ENCODE data around the gene ANO2. TPM values are rescaled to one million over a fixed set of nuclear protein-coding genes. Genes with fewer than 3 reads are reported as not detected.

The ANO2 gene
- total RNA-seq, 2 donors from 2014 or later: 14.3 to 28.5 TPM

- no peak for TF ChIP-seq CTCF (conservative IDR thresholded peaks at IDR 0.05)
- Histone ChIP-seq H3K27ac (ENCODE audit: low read depth, low read length) (no peak overlapping the region), H3K27me3 (ENCODE audit: control insufficient read depth, insufficient read depth, low read length, poor library complexity, severe bottlenecking) (no peaks in the 10 kb centered on the region), H3K4me3 (ENCODE audit: low read length) (no peak overlapping the region), H3K4me1 (ENCODE audit: control insufficient read depth, insufficient read depth, low read length) (peaks cover 16% of the 10 kb centered on the region), H3K9me3 (ENCODE audit: control insufficient read depth, low read length) (no peaks in the 10 kb centered on the region), H3K36me3 (ENCODE audit: control insufficient read depth, insufficient read depth, low read length) (no peaks in the 10 kb centered on the region), H3K9ac (ENCODE audit: extremely low read depth, low read length, poor library complexity, severe bottlenecking) (no peak overlapping the region)
- no peak for DNase-seq
- Mint-ChIP-seq H3K4me3 (no peak overlapping the region), H3K4me1 (peaks cover 39% of the 10 kb centered on the region), H3K36me3 (ENCODE audit: low read depth) (peaks cover 21% of the 10 kb centered on the region), H3K9me3 (no peaks in the 10 kb centered on the region), H3K27me3 (ENCODE audit: insufficient read depth) (no peaks in the 10 kb centered on the region), H3K27ac (no peak overlapping the region)
- 97 to 98% methylated on average over 5 to 8 of the region's 8 CpGs for WGBS, 2 experiments (ENCODE audit: insufficient coverage in 1 of 2, insufficient read length in 1 of 2)
These were observed 354.7 kb downstream of the ANO2 start for GRCh38 chr12:5590316-5590715.

- WGBS, 2 experiments (ENCODE audit: insufficient coverage in 1 of 2, insufficient read length in 1 of 2): 84 to 88% methylated on average over 4 to 7 of the region's 7 CpGs
- Mint-ChIP-seq H3K4me3 (no peak overlapping the region), H3K4me1 (peaks cover 42% of the 10 kb centered on the region), H3K27ac (no peak overlapping the region), H3K36me3 (ENCODE audit: low read depth) (peaks cover 21% of the 10 kb centered on the region), H3K9me3 (no peaks in the 10 kb centered on the region), H3K27me3 (ENCODE audit: insufficient read depth) (no peaks in the 10 kb centered on the region)
- Histone ChIP-seq H3K9ac (ENCODE audit: extremely low read depth, low read length, poor library complexity, severe bottlenecking) (no peak overlapping the region), H3K27me3 (ENCODE audit: control insufficient read depth, insufficient read depth, low read length, poor library complexity, severe bottlenecking) (no peaks in the 10 kb centered on the region), H3K4me3 (ENCODE audit: low read length) (no peak overlapping the region), H3K4me1 (ENCODE audit: control insufficient read depth, insufficient read depth, low read length) (peaks cover 16% of the 10 kb centered on the region), H3K27ac (ENCODE audit: low read depth, low read length) (no peak overlapping the region), H3K9me3 (ENCODE audit: control insufficient read depth, low read length) (no peaks in the 10 kb centered on the region), H3K36me3 (ENCODE audit: control insufficient read depth, insufficient read depth, low read length) (no peaks in the 10 kb centered on the region)
- no peak for DNase-seq
- no peak for TF ChIP-seq CTCF (conservative IDR thresholded peaks at IDR 0.05)
These were observed 356.0 kb downstream of the ANO2 start for GRCh38 chr12:5589054-5589453.

- H3K4me1 ChIP-seq (ENCODE audit: control insufficient read depth, insufficient read depth, low read length): peaks cover 16% of the 10 kb centered on the region
- no peaks in the 10 kb centered on the region for H3K27me3 ChIP-seq (ENCODE audit: control insufficient read depth, insufficient read depth, low read length, poor library complexity, severe bottlenecking)
- Mint-ChIP-seq H3K9me3 (no peaks in the 10 kb centered on the region), H3K4me3 (no peak overlapping the region), H3K4me1 (peaks cover 42% of the 10 kb centered on the region), H3K27ac (no peak overlapping the region), H3K36me3 (ENCODE audit: low read depth) (peaks cover 21% of the 10 kb centered on the region), H3K27me3 (ENCODE audit: insufficient read depth) (no peaks in the 10 kb centered on the region)
- no peaks in the 10 kb centered on the region for H3K9me3 ChIP-seq (ENCODE audit: control insufficient read depth, low read length)
- no peaks in the 10 kb centered on the region for H3K36me3 ChIP-seq (ENCODE audit: control insufficient read depth, insufficient read depth, low read length)
- WGBS, 2 experiments (ENCODE audit: insufficient coverage in 1 of 2, insufficient read length in 1 of 2): 84 to 90% methylated on average over 4 to 6 of the region's 6 CpGs
- TF ChIP-seq CTCF (conservative IDR thresholded peaks at IDR 0.05): no peak
- H3K9ac ChIP-seq (ENCODE audit: extremely low read depth, low read length, poor library complexity, severe bottlenecking): no peak overlapping the region
- DNase-seq: no peak
- no peak overlapping the region for H3K4me3 ChIP-seq (ENCODE audit: low read length)
- no peak overlapping the region for H3K27ac ChIP-seq (ENCODE audit: low read depth, low read length)
These were observed 356.5 kb downstream of the ANO2 start for GRCh38 chr12:5588591-5588990.

Measured in endodermal cell (in vitro differentiated cells).